Neural cell (in vitro differentiated cells): ENCODE data around the gene CENPT.

ENCODE experiments used
- CTCF ChIP-seq: fragments of 450-650 bp; IDR thresholded peaks from 2 replicates; pipeline ENCODE4 v1.5.1; 2014; ENCODE audit warnings: antibody characterized with exemption, mild to moderate bottlenecking, moderate library complexity; ENCODE audit not compliant: poor library complexity, severe bottlenecking
- EZH2 ChIP-seq: fragments of 200-600, 300-800 bp; shearing (Covaris generic), sonication (generic); IDR thresholded peaks from 2 replicates; pipeline ENCODE4 v1.6.1; 2014; ENCODE audit warnings: antibody characterized with exemption, low read length, borderline replicate concordance, mild to moderate bottlenecking; ENCODE audit not compliant: insufficient read depth, poor library complexity, severe bottlenecking
- MXI1 ChIP-seq: fragments of 450-650 bp; conservative IDR thresholded peaks from 2 replicates; pipeline ENCODE4 v1.6.1; 2014; ENCODE audit warnings: antibody characterized with exemption, mild to moderate bottlenecking; ENCODE audit not compliant: poor library complexity, severe bottlenecking
- RAD21 ChIP-seq: fragments of 450-650 bp; conservative IDR thresholded peaks from 2 replicates; pipeline ENCODE4 v1.6.1; 2014; ENCODE audit warnings: antibody characterized with exemption, mild to moderate bottlenecking, moderate library complexity

DNA sequence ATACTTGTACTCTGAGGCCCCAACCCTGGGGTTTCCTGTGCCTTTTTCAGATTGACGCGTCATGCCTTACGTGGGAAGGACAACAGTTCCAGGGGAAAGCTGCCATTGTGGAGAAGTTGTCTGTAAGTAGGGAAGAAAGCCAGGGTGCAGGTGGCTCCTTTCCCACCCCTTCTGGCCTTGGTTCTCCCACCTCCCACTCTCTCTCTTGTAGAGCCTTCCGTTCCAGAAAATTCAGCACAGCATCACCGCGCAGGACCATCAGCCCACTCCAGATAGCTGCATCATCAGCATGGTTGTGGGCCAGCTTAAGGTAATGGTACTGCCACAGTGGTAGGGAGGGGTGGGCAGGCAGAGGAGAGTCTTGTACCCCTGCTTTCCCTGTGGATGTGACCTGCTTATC lies 20.8 kb upstream of the CENPT start:
- no peak for TF ChIP-seq EZH2
- no peak for TF ChIP-seq CTCF
- TF ChIP-seq RAD21, result no peak
- TF ChIP-seq MXI1, result no peak
